CD4-positive, alpha-beta T cell treated with Interleukin-2 at 100 ng/mL for 4 hours (primary cell): Measurements from ENCODE around the gene C4orf50.

Source experiments
- DNase-seq: peaks from one replicate; pipeline ENCODE4 v3.0.0-alpha.2; 2020; ENCODE audit warnings: low spot score

C4orf50 gene

DNA sequence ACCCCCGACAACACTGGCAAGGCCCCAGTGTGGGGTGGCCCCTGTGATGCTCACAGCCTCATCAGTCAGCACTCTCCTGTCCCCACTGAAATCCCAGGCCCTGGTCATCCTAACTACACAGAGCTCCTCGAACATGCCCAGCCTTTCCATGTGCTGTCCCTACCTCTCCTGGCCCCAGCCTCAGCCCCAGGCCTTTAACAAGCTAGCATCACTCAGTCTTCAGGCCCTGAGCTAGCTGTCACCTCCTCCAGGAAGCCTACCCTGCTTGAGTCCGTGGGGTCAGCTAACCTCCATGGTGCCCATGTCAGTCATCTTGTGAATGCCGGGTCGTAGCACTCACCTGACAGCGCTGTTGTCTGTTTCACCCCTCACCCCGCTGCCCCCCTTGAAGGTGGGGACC, 25.6 kb upstream of the C4orf50 start:
- DNase-seq, result no peak

DNA sequence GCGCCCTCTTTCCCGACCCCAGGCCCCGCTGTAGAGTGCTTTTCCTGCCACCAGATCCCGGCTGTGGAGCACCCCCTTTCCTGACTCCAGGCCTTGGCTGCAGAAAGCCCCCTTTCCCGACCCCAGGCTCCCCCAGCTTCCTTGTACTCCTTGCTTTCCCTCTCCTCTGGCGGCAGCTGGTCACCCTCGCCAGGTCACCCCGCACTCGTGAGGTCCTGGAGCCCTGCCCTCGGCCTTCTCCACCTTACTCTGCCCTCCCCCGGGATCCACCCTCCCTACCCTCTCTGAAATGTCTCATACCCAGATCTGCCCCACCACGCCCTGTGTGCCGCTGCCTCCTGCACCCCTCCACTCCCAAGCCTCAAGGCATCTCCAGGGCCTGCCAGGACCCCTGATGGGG, 25.0 kb upstream of the C4orf50 start:
- no peak for DNase-seq

DNA sequence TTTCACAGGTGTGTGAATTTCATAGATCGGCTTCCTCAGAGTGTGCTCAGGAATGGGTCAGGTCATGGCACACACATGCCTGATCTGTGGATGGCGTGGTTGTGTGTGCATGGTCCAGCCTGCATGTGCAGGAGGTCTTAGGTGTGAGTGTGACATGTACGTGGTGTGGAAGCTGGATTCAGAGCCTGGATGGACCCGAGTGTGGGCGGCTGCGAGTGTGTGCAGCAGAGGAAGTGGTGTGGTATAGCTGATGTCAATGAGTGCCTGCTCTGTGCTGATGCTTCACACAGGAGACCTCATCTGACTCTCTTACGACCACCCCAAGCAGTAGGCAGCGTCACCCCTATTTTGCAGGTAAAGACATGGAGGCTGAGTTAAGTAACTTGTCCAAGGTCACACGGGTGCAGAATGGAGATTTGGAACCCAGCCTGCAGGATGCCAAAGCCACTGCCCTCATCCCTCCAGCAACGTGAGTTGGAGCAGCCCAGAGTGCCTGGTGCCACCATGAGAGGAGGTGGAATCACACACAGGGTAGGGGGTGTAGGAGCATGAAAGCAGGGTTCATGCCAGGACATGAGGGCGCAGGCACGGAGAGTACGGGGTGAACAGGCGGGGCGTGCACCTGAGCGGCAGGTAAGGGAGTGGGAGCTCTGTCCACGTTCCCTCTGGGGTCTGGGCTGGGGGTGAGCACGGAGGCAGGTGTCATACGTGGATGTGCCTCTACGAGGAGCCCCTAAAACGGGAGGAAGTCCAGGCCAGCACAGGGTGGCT, 24.2 kb upstream of the C4orf50 start:
- no peak for DNase-seq

DNA sequence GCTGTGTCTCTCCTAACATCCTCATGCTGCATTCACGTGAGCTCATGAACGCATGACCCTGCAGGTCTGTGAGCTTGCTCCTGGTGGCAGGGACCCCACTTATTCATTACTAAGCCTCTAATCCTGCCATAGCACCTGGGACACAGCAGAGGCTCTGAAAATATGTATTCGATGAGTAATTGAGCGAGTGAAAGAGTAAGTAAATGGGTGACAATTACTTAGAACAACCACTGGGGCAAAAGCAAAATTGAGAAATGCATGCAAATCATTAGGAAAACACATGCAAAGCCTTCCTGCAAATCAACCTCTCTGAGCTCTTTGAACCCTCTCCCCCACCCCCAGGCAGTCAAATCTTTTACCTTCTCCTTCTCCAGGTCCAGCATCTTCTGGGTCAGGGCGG, 23.6 kb upstream of the C4orf50 start:
- no peak for DNase-seq

DNA sequence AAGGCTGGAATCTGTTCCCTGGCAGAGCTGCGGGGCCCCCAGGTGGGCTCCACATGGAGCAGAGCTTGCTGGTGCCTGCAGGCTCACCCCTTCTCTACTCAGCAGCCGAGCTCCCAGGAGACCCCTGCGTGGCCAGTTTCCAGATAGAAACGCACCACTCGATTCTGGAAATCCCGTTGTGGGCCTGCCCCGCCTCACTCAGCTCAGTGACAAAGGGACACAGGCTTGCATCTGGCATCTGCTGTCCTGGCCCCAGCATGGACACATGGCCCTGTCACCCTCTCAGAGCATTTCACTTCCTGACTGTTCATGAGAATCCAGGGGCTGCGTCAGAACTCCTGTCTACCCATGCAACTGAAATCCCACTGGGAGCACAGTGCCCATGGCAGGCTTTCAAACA, 20.5 kb upstream of the C4orf50 start:
- no peak for DNase-seq

DNA sequence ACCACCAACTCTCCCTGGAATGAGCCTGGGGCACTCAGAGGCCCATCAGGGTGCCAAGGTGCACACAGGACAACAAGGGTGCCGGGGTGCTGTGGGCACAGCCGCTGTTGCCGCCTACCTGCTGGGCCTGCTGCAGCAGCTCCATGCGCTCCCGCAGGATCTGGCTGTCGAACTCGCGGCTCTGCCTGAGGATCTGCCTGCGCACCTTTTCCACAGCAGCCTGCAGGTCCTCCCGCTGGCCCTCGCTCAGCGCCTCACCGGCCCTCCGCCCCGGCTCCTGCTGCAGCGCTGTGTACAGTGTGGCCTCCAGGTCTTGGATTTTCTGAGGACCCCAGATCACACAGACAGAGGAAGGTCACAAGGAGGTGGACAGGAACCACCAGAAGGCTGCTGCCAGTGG, 17.6 kb upstream of the C4orf50 start:
- no peak for DNase-seq

DNA sequence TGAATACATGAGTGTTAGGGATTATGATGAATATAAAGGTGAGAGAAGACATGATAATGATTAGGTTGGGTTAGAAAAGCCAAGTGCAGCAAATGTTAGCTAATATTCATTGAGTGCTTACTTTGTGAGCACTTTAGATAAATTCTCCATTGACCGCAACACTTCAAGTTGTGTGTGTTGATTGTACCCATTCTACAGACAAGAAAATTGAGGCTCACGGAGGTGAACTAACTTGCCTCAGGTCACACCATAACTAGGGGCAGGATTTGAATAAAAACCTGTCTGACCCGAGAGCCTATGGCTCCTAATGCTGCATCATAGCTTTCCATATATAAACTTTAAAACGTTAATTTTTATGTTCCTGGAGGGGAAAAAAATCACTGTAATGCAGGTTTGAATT, 15.2 kb upstream of the C4orf50 start:
- DNase-seq, result no peak

DNA sequence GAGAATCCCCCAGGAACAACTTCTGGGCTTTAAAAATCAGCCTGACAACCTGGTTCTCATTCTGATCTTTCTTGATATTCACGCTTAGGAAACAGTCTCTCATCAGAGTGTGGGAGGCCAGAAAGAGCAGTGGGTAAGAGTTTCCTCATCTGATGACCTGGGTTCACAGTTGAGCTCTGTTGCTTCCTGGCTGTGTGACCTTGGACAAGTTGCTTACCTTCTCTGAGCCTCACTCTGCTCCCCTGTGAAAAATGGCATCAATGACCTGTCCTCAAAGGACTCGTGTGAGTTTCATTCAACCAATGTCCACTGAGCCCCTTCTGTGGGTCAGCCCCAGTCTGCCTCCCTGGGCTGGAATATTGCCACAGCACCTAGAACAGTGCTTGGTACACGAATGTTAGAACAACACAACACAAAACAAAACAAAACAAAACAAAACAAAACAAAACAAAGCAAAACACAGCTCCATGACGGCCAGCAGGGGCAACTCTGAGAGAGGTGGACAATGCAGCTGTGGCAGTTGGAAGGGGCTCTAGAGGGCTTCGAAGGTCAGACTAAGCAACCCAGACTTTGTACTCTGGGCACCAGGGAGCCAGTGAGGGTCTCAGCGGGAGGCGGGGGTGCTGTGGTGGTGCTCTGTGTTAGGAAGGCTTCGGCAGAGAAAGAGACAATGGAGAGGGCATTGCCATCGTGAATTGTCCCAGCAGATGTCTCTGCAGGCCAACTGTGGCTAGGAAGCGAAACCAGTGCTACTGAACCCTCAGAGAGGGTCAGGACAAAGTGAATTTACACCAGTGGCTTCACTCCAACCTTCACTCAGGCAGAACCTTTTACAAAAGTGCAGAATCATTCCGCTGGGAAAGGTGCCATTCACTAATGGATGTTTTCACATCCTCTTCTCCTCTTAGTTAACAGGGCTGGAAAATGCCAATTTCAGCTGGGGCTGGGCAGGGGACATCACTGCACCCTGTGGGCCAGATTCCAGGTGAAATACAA, 14.3 kb upstream of the C4orf50 start:
- DNase-seq, result no peak

DNA sequence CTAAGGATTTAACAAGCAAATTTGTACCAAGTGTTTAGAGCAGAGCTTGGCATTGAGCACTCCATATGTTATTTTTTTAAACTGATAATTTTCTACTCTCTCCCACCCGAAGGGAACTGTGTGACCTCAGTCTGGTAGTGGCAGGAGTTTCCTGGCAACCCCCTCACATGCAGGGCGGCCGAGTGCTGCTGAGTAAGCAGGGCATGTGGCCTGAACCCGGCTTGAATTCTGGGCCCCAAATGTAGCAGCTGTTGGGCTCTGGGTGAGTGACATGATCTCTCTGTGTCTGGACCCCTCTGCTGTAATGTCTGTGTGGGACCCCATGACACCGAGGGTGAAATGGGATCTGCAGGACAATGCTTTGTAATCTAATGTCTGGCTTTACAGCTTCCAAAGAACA, 13.6 kb upstream of the C4orf50 start:
- DNase-seq, result no peak

DNA sequence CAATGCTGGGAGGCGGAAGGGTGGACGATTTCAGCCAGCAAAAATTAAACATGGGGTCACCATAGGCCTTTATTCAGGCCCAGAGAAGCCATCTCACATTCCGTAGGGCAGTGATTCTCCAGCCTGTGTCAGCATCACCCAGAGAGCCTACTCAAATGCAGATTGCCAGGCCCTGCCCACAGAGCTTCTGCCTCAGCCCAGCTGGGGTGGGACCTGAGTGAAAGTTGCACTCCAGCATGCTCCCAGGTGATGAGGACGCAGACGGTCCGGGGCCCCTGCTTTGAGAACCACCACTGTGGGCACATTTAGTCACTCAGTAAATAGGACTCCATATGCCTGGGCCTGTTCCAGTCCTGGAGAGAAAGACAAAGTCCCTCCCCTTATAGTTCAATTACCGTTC, 12.4 kb upstream of the C4orf50 start:
- DNase-seq, result no peak

DNA sequence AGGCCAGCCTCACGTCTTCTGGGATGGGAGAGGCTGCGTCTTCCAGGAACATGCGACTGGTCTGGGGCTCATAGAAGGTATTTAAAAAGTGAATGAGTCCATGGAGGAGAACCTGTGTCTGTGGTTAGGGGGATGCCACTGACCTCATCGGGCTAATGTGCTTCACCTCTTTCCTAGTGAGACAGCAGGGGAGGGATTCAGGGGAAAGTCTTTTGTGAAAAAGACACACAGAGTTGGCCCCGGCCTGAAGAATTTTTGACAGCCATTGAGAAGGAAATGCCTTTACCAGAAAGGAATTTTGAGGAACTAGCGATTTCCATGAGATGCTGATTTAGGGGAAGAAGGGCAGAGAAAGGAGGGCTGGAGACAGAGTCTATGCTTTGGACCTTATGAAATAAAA, 11.0 kb upstream of the C4orf50 start:
- no peak for DNase-seq

DNA sequence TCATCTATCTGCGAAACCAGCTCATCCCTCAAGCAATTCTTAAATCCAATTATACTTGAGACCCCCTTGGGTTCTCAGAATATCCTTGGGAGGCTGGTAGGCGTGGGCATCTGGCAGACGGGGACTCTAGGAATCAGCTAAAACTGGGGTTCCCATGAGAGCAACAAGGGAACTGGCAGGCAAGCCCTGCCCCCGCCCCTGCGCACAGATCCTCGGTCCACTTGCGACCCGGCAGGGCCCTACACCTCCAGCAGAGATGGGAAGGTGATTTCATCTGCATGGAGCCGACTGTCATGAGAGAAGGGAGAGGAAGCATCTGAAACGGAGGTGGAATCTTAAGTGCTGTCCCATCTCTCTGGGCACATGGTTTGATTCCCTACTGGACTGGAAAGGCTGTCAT, 9.9 kb upstream of the C4orf50 start:
- no peak for DNase-seq

DNA sequence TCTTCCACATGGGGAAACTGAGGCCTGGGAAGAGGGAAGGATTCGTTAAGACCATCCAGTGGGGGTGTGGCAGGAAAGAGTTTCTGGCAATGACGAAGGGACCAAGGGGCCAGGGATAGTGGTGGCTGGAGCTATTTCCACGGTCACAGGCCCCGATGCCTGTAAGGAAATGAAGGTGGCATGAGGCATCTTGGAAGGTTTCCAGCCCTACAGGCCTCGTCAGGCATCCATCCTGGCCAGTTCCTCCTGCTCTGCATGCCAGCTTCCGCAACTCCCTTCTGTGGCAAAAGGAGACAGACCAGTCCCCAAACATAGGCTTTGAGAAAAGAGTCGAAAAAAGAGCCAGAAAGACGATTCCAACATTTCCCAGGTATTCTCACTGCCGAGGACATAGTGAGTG, 9.2 kb upstream of the C4orf50 start:
- DNase-seq, result no peak

DNA sequence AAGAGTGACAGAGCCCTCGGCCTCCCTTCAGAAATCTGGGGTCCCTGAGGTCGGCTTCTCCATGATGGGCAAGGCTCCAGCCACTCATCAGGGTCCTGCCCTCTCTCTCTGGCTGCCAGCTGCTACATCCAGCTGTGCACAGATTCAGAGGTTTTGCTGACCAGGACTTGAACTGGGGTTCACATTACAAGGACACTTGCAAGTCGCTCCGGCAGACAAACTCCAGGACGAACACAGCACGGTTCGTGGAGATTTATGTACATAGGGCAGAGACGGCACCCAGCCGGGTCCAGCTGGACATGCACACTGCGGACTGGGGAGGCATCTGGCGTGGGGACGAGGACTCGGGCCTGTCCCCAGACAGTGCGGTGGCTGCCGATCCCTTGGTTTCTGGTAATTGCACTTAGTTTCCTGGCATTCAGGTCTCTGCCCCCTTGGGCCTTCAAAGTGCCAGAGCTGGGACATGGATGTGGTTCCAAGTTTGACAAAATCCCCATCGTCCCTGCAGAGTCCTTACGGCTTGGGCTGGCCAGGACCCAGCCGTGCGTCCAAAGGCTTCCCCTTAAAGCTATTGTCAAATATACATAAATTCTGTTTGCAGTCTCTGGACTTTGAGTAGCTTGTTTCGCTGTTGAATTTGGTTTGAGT, 6.2 kb upstream of the C4orf50 start:
- no peak for DNase-seq

DNA sequence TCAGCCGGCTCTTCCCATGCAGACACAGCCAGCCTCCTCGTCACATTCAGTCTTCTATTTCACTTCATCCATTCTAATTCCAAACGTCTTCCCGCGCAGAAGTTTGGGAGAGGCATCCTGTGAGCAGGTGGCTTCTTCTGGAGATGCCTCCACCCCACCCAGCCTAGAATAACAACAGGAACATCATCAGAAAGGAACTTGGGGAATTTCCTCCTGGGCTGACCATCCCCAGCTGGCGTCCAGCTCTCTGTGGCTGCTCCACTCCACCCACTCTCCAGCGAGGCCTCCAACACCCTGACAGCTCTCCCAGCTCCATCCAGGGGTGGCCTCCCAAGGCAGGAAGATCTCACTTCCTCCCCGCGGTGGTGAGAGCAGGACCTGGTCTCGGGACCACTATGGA, 5.5 kb upstream of the C4orf50 start:
- no peak for DNase-seq

DNA sequence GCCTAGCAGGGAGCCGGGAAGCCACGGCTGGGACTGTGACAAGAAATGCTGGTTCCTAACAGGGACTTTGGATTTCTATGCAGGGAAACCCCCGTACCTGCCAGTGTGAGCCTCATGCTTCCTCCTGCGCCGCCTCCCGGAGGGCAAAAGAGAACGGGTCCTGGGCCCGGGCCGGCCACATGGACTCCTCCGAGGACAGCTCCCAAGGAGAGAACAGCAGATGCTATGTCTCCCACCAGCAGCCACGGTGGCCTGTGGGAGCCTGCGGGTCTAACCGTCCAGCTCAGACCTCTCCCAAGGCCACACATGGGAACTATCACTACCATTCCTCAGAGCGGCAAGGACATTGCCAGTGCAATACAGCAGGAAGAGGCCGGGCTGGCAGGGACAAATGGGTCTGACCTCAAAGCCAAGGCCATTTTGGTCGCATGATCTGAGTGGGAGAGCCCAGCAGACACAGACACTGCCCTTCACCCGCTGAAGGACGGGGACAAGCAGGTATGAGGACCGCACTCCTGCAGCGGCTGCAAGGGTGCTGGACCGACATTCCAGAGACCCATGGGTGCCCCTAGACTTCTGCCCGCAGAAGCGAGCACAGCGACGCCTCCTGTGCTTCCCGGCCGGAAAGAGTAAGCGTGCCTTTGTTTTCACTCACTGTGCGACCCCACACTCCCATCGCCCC, 4.5 kb upstream of the C4orf50 start:
- no peak for DNase-seq

DNA sequence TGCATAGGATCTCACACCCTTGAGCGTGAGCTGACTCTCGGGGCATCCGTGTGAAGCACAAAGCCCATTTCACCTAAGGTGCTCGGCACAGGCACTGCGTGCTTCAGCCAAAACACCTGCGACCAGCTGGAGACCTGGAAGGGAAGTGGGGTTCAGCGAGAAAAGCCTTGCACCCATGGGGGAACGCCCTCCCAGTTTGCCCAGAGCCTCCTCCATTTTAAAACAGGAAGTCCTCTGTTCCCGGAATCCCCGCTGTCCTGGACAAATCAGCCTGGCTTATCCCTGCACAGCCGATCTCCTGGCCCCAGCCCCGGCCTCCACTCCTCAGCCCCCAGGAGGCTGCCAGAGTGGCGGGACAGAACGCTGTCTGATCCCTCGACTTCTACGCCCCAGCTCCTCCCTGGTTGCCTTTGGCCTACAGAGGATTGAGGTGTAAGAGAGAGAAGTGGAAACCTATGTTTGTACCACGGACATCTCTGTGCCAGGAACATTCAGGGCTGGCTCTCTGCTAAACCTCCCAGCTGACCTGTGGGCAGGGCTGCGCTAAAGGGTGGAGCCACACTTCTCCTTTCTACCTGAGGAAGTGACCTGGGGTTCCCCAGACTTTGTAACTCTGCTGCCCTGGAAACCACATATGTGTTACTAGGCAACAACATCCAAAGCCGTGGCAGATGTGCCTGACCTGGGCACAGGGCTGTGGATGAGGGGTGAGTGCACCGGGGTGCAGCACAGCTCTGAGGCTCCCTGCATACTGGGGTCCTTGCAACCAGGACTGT, 3.8 kb upstream of the C4orf50 start:
- DNase-seq, result no peak

DNA sequence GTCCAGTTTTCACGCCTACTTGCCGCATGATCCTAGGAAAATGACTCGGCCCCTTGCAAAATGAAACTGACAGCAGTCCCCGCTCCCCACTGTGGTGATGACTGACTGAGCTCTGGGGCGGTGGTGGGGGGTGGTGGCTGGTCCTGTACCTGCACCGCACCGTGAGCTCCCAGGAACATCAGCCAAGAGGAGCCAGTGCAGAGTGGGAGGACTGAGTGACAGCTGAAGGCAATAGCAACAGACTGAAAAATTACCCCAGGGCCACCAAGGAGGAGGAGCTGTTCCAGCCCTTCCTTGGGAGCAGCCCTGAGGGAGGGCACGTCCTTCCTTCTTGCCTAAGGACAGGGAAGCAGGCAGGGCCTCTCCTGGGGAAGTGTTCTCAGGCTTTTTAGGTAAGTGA, 2.4 kb upstream of the C4orf50 start:
- no peak for DNase-seq

DNA sequence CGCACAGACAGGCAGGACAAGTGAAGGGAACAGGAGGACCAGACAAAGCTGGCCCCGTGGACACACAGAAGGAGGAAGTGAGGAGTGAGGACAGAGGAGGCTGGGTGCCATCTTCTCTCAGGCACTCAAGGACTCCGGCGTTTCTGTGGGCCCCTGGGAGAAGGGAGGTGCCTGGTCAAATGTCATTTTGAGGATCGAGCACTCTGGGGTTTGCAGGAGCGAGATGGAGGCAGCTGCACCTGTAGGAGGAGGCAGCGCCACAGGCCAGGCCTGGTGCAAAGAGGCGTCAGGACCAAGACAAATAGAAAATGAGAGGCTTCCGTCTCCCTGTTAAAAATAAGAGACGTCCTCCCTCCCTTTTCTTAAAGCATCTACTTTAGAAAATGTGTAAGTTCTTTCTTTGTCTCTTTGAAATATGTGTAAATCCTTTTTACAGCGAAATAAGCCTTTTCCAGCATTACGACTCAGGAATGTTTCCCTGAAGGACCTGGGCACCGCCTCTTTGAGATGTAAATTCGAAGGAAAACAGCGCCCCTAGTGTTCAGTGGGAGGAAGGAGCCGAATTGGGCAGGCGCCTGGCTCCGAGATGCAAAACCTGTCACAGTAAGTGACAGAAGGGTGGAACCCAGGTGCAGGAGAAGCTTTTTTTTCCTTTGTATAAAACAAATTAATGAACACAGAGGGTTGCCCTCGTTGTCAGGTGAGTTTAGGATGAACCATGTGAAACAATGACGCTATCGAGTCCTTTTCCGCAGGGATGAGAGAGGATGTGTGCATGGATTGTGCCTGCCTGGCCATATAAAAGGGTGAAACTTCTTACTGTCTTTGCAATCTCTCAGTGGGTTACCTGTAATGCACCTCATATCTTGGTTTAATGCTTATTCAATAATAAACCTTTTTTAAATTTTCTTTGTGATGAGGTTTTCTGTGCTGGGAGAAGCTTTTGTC, 1.4 kb upstream of the C4orf50 start:
- peak; percentile 45 for DNase-seq

DNA sequence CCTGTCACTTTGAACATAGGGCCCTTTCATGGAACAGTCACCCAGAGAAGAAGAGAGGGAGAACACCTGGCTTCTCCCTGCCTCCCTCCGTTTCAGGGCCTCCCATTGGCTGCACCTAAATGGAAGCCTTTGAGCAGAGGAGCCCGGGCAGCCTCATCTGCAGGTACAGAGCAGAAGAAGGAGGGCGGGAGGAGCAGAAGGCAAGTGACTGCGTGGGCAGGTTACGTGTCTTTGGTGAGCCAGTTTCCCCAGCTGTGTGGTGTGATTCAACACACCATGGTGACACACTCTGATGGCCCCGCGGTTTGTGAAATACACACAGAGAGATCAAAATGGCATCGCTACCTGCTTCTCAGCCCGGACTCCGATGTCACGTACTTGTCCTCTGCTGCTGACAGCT, 431 bp downstream of the C4orf50 start:
- no peak for DNase-seq
